DND-41 (cell line): ENCODE data around the gene FIGNL2.

Experiments
- ATAC-seq: fragments of 200-7000 bp; cut with Tn5 transposase; 3 replicates; pipeline ENCODE4 v1.9.1; 2021; ENCODE audit warnings: low read depth; ENCODE audit not compliant: insufficient read depth
- DNase-seq: peaks from one replicate; pipeline ENCODE4 v3.0.0-alpha.2; 2020
- H2AFZ ChIP-seq: 2 replicates; pipeline ENCODE4 v1.6.0; 2012; ENCODE audit warnings: low read depth, low read length
- H3K27ac ChIP-seq: 2 replicates; pipeline ENCODE4 v1.5.1; 2012; ENCODE audit warnings: low read length, inconsistent platforms
- H3K27me3 ChIP-seq: fragments of 200-600 bp; sonication (generic); 2 replicates; pipeline ENCODE4 v1.6.0; 2012; ENCODE audit warnings: low read length, mild to moderate bottlenecking, inconsistent platforms; ENCODE audit not compliant: insufficient read depth, poor library complexity
- H3K36me3 ChIP-seq: 2 replicates; pipeline ENCODE4 v1.5.1; 2012; ENCODE audit warnings: low read length, inconsistent platforms; ENCODE audit not compliant: insufficient read depth
- H3K4me1 ChIP-seq: 2 replicates; pipeline ENCODE4 v1.5.1; 2012; ENCODE audit warnings: mild to moderate bottlenecking, low read length; ENCODE audit not compliant: insufficient read depth
- H3K4me2 ChIP-seq: 2 replicates; pipeline ENCODE4 v1.6.0; 2012; ENCODE audit warnings: mild to moderate bottlenecking, moderate library complexity, low read length, inconsistent platforms; ENCODE audit not compliant: insufficient read depth
- H3K4me3 ChIP-seq, 2 experiments: fragments of 200-600 bp in 1 of 2; shearing (Covaris generic) in 1 of 2; 2 replicates each; pipeline ENCODE4 v1.5.1; 2012 to 2016; ENCODE audit warnings: inconsistent platforms in 2 of 2, low read length in 2 of 2, mild to moderate bottlenecking in 2 of 2, low read depth in 1 of 2, moderate library complexity in 1 of 2
- H3K79me2 ChIP-seq: 2 replicates; pipeline ENCODE4 v1.6.0; 2012; ENCODE audit warnings: low read length, inconsistent platforms; ENCODE audit not compliant: insufficient read depth
- H3K9ac ChIP-seq: 2 replicates; pipeline ENCODE4 v1.6.0; 2012; ENCODE audit warnings: low read depth, mild to moderate bottlenecking, inconsistent platforms, low read length, moderate library complexity
- H3K9me3 ChIP-seq: 2 replicates; pipeline ENCODE4 v1.5.1; 2012; ENCODE audit warnings: low read length, moderate library complexity, mild to moderate bottlenecking, inconsistent platforms; ENCODE audit not compliant: insufficient read depth, severe bottlenecking
- H4K20me1 ChIP-seq: 2 replicates; pipeline ENCODE4 v1.6.0; 2012; ENCODE audit warnings: low read length; ENCODE audit not compliant: insufficient read depth
- EZH2 ChIP-seq: IDR thresholded peaks from 3 replicates; pipeline ENCODE4 v1.6.1; 2012; ENCODE audit warnings: borderline replicate concordance, low read depth, mild to moderate bottlenecking, moderate library complexity, low read length, inconsistent platforms; ENCODE audit not compliant: severe bottlenecking
- TF ChIP-seq, protein P1 (sequence below): IDR thresholded peaks from 2 replicates; pipeline ENCODE4 v1.5.1; 2012; ENCODE audit warnings: borderline replicate concordance, low read length, moderate library complexity, mild to moderate bottlenecking; ENCODE audit not compliant: poor library complexity, severe bottlenecking; ENCODE audit errors: extremely low read depth

The FIGNL2 gene

DNA sequence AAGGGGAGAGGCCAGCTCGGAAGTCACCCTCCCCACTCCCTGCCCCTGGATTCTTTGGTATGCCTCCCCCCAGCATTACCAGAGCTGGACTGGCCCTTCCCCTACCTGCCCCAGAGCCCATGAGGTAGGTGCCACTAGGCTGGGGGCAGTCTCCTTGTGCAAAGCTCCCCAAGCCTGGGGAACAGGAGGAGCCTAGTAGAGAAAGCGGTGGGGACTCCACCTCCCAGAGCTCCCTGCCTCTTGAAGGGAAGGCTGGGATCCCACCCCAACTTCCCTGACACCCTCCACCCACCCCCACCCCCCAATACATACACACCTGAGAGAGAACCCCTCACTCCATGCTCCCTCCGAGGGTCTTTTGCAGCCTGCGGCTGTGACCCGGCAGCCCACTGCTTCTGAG lies 30.4 kb downstream of the FIGNL2 start:
- Histone ChIP-seq H3K36me3 (no peaks in the 10 kb centered on the region; the same call in 1 of the 2 replicates), H3K27ac (no peak overlapping the region), H3K79me2 (peaks cover 26% of the 10 kb centered on the region), H3K4me1 (peaks cover 40% of the 10 kb centered on the region), H2AFZ (no peak overlapping the region), H3K9me3 (no peaks in the 10 kb centered on the region), H3K4me2 (no peak overlapping the region), H3K4me3 (no peak overlapping the region), H3K9ac (peak overlapping the region; percentile 98; the same call in 1 of the 2 replicates), H4K20me1 (no peaks in the 10 kb centered on the region), H3K27me3 (no peaks in the 10 kb centered on the region)
- no peak for DNase-seq
- ATAC-seq = no peak
- TF ChIP-seq, protein P1, sequence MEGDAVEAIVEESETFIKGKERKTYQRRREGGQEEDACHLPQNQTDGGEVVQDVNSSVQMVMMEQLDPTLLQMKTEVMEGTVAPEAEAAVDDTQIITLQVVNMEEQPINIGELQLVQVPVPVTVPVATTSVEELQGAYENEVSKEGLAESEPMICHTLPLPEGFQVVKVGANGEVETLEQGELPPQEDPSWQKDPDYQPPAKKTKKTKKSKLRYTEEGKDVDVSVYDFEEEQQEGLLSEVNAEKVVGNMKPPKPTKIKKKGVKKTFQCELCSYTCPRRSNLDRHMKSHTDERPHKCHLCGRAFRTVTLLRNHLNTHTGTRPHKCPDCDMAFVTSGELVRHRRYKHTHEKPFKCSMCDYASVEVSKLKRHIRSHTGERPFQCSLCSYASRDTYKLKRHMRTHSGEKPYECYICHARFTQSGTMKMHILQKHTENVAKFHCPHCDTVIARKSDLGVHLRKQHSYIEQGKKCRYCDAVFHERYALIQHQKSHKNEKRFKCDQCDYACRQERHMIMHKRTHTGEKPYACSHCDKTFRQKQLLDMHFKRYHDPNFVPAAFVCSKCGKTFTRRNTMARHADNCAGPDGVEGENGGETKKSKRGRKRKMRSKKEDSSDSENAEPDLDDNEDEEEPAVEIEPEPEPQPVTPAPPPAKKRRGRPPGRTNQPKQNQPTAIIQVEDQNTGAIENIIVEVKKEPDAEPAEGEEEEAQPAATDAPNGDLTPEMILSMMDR = no peak
- no peak for TF ChIP-seq EZH2

DNA sequence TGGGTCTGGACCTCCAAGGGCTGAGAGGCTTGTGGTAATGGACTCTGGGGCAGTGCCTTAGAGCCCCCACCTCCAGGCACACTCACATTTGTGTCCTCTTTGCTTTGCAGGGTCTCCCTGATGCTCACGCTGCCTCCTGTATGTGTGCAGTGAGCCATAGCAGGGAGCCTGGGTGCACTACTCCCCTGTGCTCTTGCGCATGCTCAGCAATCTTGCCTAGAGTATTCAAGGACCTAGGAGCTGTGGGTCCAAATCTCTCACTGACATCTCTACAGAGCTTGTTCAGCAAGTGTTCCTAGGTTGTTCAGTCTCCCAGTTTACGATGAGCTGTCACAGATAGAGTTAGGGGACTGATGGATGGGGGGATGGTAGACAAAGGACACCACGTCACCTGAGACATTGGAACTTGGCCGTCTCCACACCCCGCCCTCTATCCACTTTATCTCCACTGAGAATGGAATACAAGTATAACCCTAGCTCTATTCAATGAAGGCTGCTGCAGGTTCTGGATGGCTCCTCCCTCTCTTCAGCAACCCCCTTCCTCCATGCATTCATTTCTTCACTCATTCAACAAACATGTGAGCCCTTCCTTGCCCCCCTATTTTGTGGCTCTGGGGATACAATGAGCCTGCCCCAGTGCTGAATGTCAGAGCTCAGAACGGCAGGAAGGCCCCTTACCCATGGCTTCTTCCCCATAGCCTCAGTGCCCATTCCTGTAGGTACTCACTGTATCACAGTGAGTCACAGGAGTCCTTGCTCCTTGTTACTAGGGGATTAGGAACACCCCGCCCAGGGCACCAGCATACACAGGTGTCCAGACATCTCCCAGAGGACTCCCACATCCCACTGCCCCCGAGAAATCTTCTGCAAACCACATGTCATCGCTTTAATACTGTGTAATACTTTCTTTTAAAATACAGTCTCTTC lies 31.2 kb downstream of the FIGNL2 start:
- DNase-seq (no peak), ATAC-seq (no peak)
- no peak overlapping the region; the same call in 1 of the 2 replicates for H3K4me2 ChIP-seq
- H2AFZ ChIP-seq = no peak overlapping the region
- peaks cover 35% of the 10 kb centered on the region for H3K4me1 ChIP-seq
- no peaks in the 10 kb centered on the region for H4K20me1 ChIP-seq
- TF ChIP-seq EZH2 = no peak
- TF ChIP-seq, protein P1 = no peak
- peaks cover 26% of the 10 kb centered on the region for H3K79me2 ChIP-seq
- H3K36me3 ChIP-seq = no peaks in the 10 kb centered on the region; the same call in 1 of the 2 replicates
- H3K27me3 ChIP-seq = no peaks in the 10 kb centered on the region
- H3K4me3 ChIP-seq = no peak overlapping the region
- H3K9me3 ChIP-seq = no peaks in the 10 kb centered on the region
- no peak overlapping the region for H3K27ac ChIP-seq
- H3K9ac ChIP-seq = no peak overlapping the region

DNA sequence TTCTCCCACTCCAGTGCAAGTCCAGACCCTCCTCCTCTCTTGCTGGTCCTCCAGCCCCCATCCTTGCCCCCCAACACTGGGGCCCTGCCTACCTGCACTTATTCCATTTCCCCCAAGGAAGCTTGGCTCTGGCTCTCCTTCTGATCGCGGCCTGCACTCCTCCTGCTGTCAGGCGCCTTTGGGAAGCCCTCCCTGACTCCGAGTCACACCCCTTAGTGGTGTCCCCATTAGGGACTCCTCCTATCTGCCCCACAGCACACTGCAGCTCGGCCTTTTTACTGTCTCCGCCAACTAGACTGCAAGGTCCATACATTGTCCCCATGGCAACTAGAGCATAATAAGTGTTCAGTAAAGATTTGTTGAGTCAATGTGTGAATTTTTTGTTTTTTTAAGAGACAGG lies 32.9 kb downstream of the FIGNL2 start:
- H3K27ac ChIP-seq = no peak overlapping the region
- H3K9ac ChIP-seq = no peak overlapping the region
- H2AFZ ChIP-seq = no peak overlapping the region
- H4K20me1 ChIP-seq = no peaks in the 10 kb centered on the region
- ATAC-seq (no peak), DNase-seq (no peak)
- no peak overlapping the region for H3K4me3 ChIP-seq
- TF ChIP-seq, protein P1 = no peak
- no peak for TF ChIP-seq EZH2
- H3K36me3 ChIP-seq = no peaks in the 10 kb centered on the region; the same call in 1 of the 2 replicates
- H3K4me2 ChIP-seq = no peak overlapping the region
- H3K4me1 ChIP-seq = peaks cover 29% of the 10 kb centered on the region
- no peaks in the 10 kb centered on the region for H3K27me3 ChIP-seq
- H3K79me2 ChIP-seq = peaks cover 17% of the 10 kb centered on the region
- H3K9me3 ChIP-seq = no peaks in the 10 kb centered on the region
